DMS 273 treated with DMSO at 0.1 percent for 48 hours (cell line): Measurements from ENCODE around the gene DPP6.

Experiments
- DNase-seq: peaks from one replicate; lab custom pipeline; 2025; lab: John Stamatoyannopoulos, UW

The DPP6 gene

DNA sequence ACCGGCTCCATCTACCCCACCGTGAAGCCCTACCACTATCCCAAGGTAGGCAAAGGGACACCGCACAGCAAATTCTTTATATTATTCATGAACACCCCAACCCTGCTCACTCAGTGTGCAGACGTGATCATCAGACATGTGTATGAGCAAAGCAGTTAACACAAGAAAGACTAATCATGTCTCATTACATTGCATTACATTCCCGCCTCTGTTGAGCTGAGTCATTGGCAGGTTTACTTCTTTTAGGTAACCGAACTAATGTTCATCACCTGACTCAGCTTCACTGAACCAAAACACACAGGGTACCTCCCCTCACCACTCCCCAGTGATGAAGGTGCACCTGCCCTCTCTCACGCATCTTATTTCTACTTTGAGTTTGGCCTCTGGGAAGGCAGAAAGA is 717.3 kb downstream of the DPP6 start:
- no peak for DNase-seq

DNA sequence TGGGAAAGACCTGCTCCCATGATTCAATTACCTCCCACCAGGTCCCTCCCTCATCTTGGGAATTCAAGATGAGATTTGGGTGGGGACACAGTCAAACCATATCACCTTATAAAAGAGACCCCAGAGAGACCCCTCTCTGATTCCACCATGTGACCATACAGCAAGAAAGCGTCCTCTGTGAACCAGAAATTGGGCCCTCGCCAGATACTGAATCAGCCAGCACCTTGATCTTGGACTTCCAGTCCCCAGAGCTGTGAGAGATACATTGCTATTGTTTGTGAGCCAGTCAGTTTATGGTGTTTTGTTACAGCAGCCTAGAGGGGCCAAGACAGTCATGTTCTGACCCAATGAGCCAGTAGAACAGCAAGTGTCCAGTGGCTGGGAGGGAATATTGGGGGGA is 718.2 kb downstream of the DPP6 start:
- no peak for DNase-seq

DNA sequence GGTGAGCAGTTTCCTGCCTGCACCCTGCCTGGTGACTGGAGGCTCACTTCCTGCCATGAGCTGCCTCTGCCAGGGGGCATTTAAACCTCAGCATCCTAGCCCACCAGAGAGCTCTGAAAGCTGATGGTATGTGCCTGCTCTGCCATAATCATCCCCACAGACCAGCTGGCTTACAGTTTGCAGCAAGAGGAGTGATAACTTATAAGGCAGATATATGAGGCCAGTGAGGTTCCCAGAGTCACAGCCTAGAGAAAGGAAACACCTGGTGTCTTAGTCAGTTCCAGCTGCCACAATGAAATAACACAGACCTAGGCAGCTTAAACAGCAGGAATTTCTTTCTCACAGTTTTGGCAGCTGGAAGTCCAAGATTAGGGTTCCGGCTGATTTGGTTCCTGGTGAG is 718.8 kb downstream of the DPP6 start:
- DNase-seq: peak; percentile 45

DNA sequence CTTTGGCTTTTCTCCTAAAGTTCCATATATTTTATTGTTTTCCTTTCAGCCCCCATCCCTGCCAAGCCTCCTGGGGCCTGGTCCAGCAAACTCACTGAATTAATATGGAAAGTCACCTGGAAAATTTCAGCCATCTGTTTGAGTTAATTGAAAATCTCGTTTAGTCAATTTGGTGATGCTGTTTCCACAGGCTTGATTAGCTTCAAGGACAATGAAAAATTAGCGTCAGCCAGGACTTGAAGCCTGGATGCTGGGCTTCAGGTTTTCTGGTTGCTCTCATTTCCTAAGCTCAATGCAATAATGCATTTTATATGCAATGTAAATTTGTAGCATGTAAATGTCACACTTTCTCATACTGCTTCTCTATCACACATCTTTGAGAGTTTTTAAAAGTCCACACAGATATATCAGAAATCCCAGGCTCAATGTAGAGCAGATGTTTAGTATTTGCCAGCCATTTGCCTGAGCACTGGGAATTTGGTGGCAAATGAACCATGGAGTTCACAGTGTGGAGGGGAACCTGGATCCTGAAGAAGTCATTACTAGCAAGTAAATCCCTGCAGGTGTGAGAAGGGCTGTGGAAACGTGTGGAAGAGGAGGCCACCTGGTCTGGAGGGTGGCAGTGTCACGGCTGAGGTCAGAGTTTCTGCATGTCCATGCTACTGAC is 722.2 kb downstream of the DPP6 start:
- DNase-seq: peak; percentile 35

DNA sequence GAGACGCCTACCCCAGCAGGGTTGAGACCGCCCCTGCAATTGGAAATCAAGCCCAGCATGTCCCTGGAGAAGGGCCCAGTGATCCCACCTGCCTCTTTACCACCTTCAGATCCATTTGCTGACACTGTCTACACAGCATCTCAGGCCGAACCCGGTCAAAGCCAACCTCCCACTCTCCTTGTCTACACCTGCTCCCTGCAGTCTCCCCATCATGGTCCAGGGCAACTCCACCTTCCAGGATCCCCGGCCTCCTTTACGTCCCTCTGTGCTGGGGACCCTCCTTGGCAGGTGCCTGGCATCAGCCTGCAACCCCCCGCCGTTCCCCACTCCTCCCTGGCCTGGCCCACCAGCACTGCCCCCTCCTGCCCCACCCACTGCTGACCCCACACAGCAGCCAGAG is 723.5 kb downstream of the DPP6 start:
- no peak for DNase-seq

DNA sequence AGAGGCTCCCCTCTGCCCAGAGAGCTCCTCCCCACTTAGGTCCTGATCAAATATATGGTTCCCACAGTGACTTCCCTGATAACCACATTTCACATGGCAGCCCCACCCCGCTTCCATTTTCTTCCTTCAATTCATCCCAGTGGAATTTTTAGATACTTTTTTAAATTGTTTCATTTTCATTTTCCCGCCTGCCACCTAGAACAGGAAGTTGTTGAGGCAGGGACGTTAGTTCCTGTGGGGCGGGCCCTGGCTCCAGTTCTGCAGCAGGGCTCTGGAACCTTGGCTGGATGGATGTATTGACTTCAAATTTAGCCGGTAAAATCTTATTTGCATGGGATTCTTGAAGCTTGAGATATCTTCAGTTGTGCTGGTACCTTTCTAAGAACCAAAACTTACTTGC is 724.2 kb downstream of the DPP6 start:
- DNase-seq: no peak

DNA sequence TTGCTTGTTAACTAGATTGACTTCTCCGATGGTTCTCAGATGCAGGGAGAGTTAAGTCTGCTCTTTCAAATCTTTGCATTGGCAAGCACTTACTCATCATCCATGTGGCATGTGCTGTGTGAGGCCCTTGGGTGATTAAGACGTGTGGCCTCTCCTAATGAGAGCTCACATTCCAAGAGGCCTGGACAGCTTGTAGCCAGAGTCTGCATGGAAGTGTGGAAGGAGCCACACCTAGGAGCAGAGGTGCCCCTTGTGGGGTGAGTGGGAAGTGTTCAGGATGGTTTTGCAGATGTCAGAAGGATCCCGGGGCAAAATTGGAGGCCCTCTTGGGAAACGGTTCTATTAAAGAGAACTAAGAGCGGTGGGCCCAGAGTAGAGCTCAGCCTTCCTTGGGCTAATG is 724.8 kb downstream of the DPP6 start:
- DNase-seq: peak; percentile 62

DNA sequence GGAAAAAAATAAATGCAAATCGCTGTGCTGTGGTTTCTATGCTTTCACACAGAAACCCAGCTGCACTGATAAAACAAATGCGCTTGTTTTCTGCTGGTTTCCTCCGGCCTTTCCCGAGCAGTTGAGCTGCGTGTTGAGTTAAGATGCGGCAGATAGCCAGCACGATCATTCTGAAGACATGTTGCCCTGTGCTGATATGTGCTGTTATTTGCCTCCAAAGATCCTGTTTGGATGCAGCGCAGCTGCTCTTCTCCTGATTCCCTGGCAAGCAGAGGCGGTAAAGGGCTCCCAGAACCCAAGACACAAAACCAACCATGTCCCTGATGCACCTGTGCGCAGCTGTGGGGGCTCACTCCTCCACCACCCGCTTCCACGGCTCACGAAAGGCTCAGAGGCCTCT is 725.3 kb downstream of the DPP6 start:
- no peak for DNase-seq

DNA sequence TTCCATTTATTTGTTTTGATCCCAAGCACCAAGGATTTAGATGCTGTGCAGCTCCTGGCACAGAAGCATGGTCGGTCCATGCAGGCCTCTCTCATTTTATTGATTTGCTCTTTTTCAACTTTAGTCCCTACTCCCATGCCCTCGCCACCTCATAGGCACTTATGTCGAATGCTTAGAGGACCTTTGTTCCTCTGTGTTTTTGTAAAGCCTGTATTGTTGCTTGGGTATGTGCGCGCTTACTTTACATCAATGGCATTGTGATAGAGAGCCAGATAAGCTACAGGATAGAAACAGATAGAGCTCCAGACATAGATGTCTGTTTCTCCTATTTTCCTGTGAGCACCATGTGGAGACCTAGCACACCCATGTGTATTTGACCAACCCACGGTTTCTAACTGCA is 725.7 kb downstream of the DPP6 start:
- no peak for DNase-seq

DNA sequence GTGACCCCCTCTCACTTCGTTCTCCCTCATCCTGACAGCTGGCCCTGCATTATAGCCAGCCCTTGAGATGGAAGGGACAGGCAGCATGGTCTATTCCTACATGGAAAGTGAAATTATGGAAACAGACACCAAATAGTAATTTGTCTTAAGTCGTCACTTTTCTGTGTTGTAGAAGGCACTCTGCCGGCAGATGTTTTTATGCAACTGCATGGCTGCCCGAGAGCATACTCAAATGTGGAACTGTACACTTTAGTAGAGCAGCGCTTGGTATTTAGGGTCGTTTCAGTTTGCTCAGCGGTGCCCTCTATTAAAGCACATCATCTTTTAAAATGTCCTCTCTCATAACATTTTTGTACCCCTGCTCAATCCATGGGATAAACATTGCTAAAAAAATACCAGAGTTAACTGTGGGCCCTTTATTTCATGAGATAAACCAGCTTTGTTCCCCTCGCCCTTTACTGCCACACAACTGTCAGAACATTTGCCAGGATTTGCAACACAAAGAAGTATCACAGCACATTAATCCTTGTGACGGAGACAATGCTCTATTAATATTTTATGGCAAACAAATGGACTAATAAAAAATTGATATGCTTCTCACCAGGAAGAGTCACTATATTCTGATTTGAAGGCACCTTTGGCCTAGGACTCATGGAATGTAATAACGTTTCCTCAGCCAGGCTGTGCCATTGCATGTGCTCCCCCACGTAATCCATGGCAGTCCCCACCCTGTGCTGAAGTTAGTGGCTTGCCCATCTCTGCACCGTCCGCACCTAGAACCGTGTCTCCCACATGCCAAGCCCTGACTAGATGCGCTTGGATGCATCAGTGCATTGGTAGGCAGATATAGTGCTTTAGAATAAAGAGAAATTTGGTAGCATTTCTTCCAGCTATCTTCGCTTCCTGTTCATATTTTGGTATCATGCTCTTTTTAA is 729.4 kb downstream of the DPP6 start:
- no peak for DNase-seq

DNA sequence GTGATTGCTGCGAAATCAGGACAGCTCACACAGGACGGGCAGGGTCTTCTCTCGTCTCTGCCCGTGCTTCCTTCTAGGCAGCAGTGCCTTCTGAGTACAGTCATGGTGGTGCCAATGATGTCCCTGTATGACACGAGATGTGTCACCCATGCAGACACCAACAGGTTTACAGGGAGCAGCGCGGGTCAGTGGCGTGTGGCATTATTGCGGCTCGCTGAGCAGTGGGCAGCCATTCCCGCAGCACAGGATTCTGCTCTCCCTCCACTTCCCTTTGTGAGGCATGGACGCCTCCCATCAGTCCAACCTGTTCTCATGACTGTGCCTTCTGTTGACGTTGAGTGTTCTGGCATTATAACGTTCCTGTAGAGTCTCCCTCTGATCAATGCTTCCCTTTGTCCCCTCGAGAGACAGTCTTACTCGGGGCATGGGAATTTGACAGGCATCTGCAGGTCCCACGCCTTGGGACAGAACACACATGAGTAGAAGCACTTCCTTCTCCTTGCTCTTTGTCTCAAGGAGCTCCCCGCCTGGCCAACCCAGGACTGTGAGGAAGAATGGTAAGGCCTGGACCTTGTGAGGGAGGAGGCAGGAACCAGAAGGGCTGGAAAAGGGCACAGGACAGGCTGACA is 731.2 kb downstream of the DPP6 start:
- DNase-seq: no peak

DNA sequence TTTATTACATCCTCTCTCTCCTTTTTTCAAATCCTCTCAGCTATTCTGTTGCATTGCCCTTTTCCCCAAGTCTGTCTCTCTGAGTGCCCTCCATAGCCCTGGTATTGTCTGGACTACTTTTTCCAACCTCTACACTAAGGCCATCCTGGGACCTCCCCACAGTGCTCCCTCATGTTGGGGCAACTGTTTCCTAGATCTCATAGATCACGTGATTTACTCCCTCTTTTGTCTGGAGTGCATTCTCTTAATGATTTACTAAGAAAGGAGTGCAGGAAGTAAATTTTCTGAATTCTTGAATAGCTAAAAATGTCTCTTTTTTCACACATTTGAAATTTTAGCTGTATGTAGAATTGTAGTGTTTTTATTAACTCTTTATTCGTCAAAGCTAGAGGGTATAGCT is 733.7 kb downstream of the DPP6 start:
- DNase-seq: no peak

DNA sequence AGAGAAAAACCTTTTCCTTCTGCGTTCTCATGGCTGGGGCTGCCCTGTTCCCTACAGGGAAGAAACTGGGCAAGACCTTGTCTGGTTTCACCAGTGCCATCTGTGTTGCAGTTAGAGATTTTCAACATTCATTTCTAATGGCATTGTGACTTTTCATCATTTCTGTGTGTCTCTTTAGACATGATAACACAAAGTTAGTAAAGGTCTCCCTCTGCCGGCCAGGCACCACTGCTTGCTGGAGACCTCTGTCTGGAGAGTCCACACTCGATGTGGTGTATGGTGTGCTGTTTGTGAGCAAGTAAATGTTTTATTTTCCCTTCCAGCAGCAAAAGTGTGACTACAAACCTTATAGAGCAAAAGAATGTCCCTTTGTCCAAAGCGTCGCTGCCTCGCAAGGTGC is 737.2 kb downstream of the DPP6 start:
- peak; percentile 18 for DNase-seq

DNA sequence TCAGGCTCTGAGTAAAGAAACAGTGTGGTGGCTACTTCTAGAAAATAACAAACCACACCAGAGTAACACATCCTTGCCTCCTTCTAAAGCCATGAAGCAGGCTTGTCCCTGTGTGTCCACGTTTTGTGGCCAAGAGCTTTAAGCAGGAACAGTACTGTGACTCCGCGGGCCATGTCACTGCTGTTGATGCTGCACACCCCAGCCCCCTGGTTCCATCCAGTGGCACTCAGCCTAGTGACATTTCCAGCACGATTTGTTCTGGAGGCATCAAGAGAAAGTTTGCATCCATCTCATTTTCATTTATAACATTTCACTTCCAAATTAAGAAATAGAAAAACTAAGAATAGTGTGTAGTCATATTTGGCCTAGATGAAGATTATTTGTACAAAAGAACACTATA is 739.4 kb downstream of the DPP6 start:
- no peak for DNase-seq

DNA sequence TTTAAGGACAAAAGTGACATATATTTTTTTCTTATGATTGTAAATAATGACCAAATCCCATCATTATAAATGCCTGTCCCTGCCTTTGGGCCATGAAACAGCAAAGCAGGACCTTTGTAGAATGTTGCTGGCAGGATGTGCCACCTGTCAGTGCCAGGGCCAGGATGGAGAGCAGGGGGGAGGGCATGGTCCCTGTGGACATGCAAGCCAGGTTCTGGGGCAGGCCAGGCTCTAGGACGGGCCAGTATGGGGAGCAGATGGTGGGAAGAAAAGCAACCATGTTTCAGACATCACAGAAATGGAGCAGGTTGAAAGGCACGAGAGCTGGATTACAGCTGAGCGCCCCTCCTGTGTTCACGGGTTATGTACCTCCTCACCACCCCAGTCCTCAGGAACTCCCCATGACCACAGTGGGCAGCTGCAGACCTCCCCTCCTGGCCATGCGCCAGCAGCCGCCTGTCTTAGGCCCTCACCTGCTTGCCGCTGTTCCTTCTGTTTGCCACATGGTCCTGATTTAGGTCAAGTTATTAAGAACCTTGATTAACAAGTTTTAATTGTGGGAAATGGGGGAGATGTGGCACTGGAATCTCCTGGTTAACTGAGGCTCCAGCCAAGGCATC is 740.3 kb downstream of the DPP6 start:
- DNase-seq: no peak

DNA sequence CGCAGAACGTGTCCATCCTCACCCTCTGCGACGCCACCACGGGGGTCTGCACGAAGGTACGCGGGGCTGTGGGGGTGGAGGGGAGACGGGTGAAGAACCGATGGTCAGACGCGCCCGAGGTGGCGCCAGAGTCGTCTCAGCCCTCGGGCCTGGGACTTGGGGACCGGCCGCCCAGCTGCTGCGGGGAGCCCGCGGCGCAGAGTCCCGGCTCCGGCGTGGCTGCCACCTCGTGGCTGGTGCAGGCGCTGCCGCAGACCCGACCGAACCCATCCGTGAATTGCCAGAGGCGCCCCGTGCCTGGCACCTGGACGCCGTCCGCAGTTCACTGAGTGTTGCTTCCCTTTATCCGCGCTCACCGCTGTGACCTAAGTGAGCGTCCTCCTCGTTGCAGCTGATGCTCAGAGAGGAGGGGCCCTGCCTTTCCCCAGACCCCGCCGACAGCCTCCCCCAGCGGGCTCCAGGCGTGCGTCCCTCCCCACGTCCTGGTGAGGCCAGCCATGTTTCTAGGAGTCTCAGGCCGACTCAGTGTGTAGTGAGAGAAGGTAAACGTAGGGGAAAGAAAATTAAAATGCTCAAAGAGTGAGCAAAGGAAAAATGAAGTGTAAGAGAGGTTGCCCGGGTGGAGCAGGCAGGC is 742.1 kb downstream of the DPP6 start:
- no peak for DNase-seq

DNA sequence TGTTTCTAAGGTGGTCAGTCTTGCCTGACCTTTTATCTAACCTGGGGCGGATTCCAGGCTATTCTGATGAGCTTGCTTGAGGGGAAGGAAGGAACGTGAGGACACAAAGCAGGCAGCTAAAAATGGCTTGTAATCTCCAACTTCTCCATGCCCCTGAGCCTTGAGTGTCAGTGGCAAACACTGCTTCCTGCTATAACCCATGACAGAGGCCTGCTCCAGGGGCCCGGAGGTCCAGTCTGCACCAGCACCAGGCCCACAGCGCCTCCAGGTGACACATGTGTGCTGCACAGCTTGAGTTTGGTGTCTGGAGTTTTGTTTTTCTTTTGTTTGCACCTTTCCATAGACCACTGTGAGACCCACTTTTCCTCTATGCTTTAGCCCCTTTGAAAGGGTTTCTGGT is 742.8 kb downstream of the DPP6 start:
- DNase-seq: no peak

DNA sequence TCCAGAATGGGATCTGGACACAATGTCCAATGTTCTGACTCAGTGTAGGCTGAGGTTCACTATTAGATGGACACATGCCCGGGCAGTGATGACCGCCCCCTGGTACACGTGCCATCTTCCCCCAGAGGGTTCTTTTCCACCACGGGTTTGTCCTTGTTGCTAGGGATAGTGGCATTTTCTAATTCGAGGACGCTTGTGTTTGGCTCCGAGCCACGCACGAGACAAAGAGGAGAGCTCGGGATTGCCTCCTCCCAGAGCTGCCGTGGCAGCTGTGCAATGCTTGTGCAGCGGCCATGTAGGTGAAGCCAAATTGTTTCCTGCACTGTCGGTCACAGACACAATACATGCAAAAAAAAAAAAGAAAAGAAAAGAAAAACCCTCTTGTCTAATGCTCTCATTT is 743.2 kb downstream of the DPP6 start:
- DNase-seq: no peak

DNA sequence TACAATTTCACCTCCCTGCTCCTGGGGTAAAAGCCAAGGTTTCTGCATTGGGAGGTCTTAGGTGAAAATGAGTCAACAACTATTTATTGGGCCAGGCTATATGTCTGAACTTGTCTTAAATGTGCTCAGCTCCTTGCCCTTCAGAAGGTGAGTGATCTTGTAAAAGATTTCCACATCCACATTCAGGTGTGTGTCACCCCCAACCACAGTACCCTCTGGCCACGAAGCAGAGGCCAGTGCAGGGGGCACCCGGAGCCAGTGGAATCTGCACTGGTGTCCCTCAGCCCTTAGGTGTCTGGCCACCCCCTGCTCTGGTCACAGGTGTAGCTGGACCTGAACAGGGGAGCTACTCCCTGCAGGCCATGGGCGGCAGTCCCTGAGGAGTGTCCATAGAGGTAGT is 752.3 kb downstream of the DPP6 start:
- no peak for DNase-seq

DNA sequence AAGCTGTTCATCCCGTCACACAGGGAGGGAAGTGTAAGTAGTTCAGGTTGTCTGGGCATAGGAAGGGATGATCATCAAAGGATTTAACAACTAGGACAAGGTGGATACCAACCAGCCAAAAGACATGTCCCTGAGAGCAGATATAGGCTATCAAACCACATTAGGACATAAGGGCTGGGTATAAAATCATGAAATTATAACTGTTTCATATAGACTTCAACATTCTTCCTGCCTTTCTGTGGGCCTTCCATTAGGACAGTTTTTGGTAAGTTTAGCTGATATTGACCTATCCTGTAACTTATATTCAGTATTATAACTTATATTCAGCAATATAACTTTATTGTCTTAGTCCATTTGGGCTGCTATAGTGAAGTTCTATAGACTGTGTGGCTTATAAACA is 759.8 kb downstream of the DPP6 start:
- DNase-seq: no peak

DNA sequence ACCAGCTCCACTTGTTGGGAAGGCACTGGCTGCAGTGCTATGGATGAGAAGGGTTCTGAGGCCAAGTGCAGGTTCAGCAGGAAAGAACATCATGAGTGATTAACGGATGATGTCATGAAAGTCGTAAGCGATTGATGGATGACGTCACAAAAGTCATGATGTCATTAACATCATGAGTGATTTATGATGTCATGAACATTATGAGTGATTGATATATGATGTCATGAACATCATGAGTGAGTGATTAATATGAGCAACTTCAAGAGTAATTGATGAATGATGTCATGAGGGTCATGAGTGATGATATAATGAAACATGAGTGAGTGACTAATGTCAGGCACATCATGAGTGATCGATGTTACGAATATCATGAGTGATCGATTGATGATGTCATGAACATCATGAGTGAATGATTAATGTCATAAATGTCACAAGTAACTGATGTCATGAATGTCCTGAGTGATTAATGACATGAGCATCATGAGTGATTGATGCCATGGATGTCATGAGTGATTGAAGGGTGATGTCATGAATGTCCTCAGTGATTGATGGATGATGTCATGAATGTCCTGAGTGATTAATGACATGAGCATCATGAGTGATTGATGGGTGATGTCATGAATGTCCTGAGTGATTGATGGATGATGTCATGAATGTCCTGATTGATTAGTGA is 765.2 kb downstream of the DPP6 start:
- DNase-seq: no peak

DNA sequence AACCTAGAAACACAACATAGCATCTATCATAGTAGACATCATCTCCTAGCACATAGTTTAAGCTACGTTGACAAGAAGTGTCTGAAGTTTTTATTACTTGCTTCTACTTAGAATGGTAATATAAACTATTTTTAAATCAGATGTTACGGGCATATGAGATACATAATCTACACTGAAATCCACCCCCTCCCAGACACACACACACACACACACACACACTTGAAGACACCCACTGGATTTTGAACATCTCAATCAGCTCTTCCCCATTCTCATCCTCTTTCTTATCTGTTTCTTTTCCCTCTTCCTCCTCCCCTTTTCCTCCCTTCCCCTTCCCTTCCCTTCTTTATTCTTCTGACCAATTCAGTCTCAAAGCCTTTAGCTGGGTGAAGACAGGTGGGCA is 774.8 kb downstream of the DPP6 start:
- no peak for DNase-seq
